ENCODE data around the gene NCK2.

Gene NCK2

DNA sequence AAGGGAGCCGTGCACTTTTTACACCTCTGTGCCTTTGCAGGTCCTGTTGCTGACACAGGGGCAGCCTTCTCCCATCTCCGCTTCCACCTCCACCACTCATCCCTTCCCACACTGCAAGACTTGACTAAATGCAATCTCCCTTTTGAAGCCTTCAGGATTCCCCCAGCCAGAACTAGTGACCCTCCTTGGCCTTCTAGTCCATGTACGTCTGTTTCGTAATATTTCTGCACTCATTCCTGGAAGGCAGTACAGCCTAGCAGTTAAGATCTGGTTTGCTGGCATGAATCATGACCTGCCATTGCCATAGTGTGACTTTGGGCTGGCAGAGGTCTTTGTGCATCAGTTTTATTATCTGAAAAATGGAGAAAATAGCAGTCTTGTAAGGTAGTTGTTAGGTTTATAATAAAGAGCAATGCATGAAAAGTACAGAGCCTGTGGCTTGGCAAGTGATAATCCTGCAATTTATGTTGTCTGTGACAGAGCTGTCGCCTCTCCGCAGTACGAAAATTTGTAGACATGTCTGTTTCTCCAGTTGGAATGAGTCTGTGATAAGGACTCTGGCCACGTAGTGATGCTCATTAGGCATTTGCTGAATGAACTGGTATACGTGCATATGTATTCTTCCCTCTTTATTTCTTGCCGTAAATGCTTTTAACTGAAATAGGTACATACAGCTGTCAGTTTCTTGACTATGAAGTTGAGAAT, 36.7 kb downstream of the NCK2 start:
- no peaks in the 10 kb centered on the region for H3K36me3 ChIP-seq (ENCODE audit: insufficient read depth, low read length)
- H3K27ac ChIP-seq (ENCODE audit: low read depth, low read length) = no peak overlapping the region
- H3K9ac ChIP-seq (ENCODE audit: low read length) = no peak overlapping the region
- H3K9me3 ChIP-seq (ENCODE audit: low read length) = no peaks in the 10 kb centered on the region
- H3K4me3 ChIP-seq (ENCODE audit: low read depth in 1 of 2, low read length in 2 of 2) = no peak overlapping the region
- peaks cover 9% of the 10 kb centered on the region for H3K4me1 ChIP-seq (ENCODE audit: insufficient read depth, low read length)
- no peaks in the 10 kb centered on the region for H3K27me3 ChIP-seq (ENCODE audit: control insufficient read depth in 1 of 2, insufficient read depth in 2 of 2, low read length in 2 of 2)

DNA sequence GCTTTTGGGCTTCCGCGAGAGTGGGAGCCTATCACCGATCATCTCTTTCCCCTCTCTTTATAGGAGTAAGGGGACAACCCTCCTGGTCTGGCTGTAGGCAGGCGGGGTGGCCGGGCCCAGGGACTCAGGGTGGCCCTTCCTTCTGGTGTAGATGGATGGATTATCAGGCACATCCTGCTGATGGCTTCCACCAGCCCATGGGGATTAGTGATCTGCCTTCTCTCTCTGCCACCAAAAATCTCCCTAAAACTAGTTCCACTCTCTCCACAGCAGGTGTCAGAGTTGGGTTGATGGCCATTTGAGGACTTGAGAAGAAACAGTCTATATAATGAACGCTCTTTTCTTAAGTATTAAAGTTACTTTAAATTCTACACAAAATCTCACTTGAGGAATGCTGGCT, 37.4 kb downstream of the NCK2 start:
- Histone ChIP-seq H3K27me3 (ENCODE audit: control insufficient read depth in 1 of 2, insufficient read depth in 2 of 2, low read length in 2 of 2) (no peaks in the 10 kb centered on the region), H3K9ac (ENCODE audit: low read length) (no peak overlapping the region), H3K4me1 (ENCODE audit: insufficient read depth, low read length) (peaks cover 5% of the 10 kb centered on the region)

DNA sequence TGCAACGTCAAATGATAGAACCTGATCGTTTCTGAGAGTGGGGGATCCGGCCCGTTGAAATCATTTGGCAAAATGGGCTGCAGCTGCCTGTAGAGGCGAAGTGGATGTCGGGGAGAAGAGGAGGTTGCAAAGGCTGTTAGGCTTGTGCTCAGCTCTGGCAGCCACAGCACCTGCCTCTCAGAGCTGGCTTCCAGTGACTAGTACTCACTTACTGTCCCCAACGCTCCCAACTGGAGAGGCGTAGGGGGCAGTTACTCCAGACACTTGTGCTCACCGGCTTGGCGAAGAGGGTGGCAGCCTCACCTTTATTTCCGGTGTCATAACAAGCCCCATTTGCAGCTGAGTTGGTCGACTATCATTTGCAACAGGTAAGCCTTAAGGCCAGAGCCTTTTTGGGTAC, 37.9 kb downstream of the NCK2 start:
- Histone ChIP-seq H3K9me3 (ENCODE audit: low read length) (no peaks in the 10 kb centered on the region), H3K27ac (ENCODE audit: low read depth, low read length) (no peak overlapping the region), H3K36me3 (ENCODE audit: insufficient read depth, low read length) (no peaks in the 10 kb centered on the region), H3K9ac (ENCODE audit: low read length) (no peak overlapping the region), H3K4me1 (ENCODE audit: insufficient read depth, low read length) (peaks cover 8% of the 10 kb centered on the region), H3K27me3 (ENCODE audit: control insufficient read depth in 1 of 2, insufficient read depth in 2 of 2, low read length in 2 of 2) (no peaks in the 10 kb centered on the region), H3K4me3 (ENCODE audit: low read depth in 1 of 2, low read length in 2 of 2) (no peak overlapping the region)

More for the DNA sequence above, 37.4 kb downstream of the NCK2 start:
- Histone ChIP-seq H3K4me3 (ENCODE audit: low read depth in 1 of 2, low read length in 2 of 2) (no peak overlapping the region), H3K36me3 (ENCODE audit: insufficient read depth, low read length) (no peaks in the 10 kb centered on the region), H3K9me3 (ENCODE audit: low read length) (no peaks in the 10 kb centered on the region), H3K27ac (ENCODE audit: low read depth, low read length) (no peak overlapping the region)

DNA sequence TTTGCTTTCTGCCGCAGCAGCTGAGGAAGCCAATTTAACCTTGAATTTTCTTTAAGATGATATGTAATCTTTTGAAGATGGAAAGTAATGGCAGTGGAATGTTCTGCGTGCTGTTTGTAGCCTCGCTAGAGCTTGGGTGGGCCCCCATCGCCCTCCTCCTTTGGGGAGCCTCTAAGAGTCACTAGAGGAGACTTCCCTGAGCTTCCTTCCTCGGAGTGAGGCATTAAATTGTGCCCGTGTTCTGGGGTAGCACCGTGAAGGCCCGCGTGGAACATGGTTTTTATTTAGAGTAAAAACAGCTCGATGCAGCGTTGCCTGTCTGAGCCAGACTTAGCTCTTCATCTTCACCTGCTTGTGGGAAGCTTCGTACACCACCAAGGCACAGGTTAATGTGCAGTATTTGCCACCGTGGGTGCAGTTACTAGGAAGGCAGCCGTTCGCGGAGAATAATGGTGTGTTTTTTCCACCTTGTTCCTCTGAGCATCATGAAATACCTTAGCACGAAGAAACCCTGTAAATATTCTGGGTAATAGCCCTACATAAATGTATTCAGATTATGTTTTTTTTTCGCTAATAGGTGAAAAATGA, 38.5 kb downstream of the NCK2 start:
- H3K9ac ChIP-seq (ENCODE audit: low read length) = no peak overlapping the region
- H3K9me3 ChIP-seq (ENCODE audit: low read length) = no peaks in the 10 kb centered on the region
- H3K36me3 ChIP-seq (ENCODE audit: insufficient read depth, low read length) = no peaks in the 10 kb centered on the region
- H3K27ac ChIP-seq (ENCODE audit: low read depth, low read length) = no peak overlapping the region
- peaks cover 12% of the 10 kb centered on the region for H3K4me1 ChIP-seq (ENCODE audit: insufficient read depth, low read length)
- no peaks in the 10 kb centered on the region for H3K27me3 ChIP-seq (ENCODE audit: control insufficient read depth in 1 of 2, insufficient read depth in 2 of 2, low read length in 2 of 2)
- no peak overlapping the region for H3K4me3 ChIP-seq (ENCODE audit: low read depth in 1 of 2, low read length in 2 of 2)

DNA sequence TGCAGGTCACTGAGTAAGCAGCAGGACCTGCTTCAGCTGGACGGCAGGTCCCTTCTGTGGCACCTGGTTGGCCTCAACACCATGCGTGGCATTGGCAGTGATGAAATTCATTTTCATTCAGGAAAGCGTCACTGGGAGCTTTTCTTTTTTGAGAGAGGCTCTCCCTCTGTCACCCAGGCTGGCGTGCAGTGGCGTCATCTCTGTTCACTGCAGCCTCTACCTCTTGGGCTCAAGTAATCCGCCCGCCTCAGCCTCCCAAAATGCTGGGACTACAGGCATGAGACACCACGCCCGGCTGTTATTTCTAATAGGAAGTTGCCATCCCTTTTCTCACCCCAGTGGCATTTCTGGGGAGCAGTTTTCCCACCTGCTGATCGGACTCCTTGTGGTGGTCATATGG, 39.3 kb downstream of the NCK2 start:
- no peak overlapping the region for H3K4me3 ChIP-seq (ENCODE audit: low read depth in 1 of 2, low read length in 2 of 2)
- H3K27ac ChIP-seq (ENCODE audit: low read depth, low read length) = no peak overlapping the region
- peaks cover 12% of the 10 kb centered on the region for H3K4me1 ChIP-seq (ENCODE audit: insufficient read depth, low read length)
- H3K36me3 ChIP-seq (ENCODE audit: insufficient read depth, low read length) = no peaks in the 10 kb centered on the region
- no peaks in the 10 kb centered on the region for H3K27me3 ChIP-seq (ENCODE audit: control insufficient read depth in 1 of 2, insufficient read depth in 2 of 2, low read length in 2 of 2)
- no peak overlapping the region for H3K9ac ChIP-seq (ENCODE audit: low read length)
- H3K9me3 ChIP-seq (ENCODE audit: low read length) = no peaks in the 10 kb centered on the region

DNA sequence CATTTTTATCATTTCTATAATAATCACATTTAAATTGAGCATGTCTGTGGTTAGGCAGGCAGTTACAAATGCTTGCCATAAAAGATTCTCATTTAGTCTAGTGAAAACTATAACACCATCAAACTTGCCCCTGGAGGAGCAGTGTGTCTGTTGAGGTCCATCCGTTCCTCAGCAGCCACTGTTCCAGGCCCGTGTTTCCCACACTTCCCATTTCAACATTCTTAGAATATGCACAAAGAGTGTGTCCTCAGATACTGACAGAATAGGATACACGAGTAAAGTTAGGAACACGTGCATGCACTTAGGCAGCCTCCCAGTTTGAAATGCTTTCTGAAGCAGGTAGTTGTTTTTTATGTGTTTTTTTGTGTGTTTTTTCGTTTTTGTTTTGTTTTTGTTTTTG, 39.9 kb downstream of the NCK2 start:
- no peak overlapping the region for H3K4me3 ChIP-seq (ENCODE audit: low read depth in 1 of 2, low read length in 2 of 2)

DNA sequence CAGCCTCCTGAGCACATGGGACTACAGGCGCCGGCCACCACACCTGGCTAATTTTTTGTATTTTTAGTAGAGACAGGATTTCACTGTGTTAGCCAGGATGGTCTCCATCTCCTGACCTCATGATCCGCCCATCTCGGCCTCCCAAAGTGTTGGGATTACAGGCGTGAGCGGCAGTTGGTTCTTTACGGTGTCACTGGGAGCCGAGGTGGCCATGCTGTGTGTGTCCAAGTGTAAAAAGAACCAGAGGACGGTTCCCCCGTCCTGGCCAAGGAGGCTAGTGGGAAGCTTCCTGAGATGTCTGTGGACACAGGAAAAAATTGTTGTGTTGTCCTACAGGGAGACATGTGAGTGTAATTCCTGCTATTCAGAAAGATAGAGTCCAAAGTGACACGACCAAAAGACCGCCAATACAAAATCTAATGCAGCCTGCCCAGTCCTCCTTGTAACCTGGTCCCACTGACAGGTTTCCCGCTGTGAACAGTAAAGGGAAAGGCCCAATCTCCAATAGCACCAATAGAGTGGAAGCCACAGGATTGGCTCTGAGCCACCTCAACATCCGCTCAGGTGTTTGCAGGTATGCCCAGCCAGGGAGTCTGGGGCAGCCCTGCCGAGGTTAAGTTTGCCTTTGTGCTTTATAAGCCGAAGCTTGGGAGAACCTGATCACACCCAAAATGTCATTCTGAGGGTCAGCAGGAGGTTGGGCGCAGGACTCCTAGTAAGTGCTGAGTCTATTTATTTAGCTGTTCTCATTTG, 40.6 kb downstream of the NCK2 start:
- Histone ChIP-seq H3K27ac (ENCODE audit: low read depth, low read length) (no peak overlapping the region), H3K4me1 (ENCODE audit: insufficient read depth, low read length) (peaks cover 25% of the 10 kb centered on the region), H3K9ac (ENCODE audit: low read length) (no peak overlapping the region), H3K36me3 (ENCODE audit: insufficient read depth, low read length) (no peaks in the 10 kb centered on the region), H3K9me3 (ENCODE audit: low read length) (no peaks in the 10 kb centered on the region), H3K4me3 (ENCODE audit: low read depth in 1 of 2, low read length in 2 of 2) (no peak overlapping the region), H3K27me3 (ENCODE audit: control insufficient read depth in 1 of 2, insufficient read depth in 2 of 2, low read length in 2 of 2) (no peaks in the 10 kb centered on the region)

More for the DNA sequence above, 39.9 kb downstream of the NCK2 start:
- H3K27ac ChIP-seq (ENCODE audit: low read depth, low read length) = no peak overlapping the region
- no peaks in the 10 kb centered on the region for H3K36me3 ChIP-seq (ENCODE audit: insufficient read depth, low read length)
- H3K9ac ChIP-seq (ENCODE audit: low read length) = no peak overlapping the region
- H3K9me3 ChIP-seq (ENCODE audit: low read length) = no peaks in the 10 kb centered on the region
- H3K4me1 ChIP-seq (ENCODE audit: insufficient read depth, low read length) = peaks cover 18% of the 10 kb centered on the region
- H3K27me3 ChIP-seq (ENCODE audit: control insufficient read depth in 1 of 2, insufficient read depth in 2 of 2, low read length in 2 of 2) = no peaks in the 10 kb centered on the region

DNA sequence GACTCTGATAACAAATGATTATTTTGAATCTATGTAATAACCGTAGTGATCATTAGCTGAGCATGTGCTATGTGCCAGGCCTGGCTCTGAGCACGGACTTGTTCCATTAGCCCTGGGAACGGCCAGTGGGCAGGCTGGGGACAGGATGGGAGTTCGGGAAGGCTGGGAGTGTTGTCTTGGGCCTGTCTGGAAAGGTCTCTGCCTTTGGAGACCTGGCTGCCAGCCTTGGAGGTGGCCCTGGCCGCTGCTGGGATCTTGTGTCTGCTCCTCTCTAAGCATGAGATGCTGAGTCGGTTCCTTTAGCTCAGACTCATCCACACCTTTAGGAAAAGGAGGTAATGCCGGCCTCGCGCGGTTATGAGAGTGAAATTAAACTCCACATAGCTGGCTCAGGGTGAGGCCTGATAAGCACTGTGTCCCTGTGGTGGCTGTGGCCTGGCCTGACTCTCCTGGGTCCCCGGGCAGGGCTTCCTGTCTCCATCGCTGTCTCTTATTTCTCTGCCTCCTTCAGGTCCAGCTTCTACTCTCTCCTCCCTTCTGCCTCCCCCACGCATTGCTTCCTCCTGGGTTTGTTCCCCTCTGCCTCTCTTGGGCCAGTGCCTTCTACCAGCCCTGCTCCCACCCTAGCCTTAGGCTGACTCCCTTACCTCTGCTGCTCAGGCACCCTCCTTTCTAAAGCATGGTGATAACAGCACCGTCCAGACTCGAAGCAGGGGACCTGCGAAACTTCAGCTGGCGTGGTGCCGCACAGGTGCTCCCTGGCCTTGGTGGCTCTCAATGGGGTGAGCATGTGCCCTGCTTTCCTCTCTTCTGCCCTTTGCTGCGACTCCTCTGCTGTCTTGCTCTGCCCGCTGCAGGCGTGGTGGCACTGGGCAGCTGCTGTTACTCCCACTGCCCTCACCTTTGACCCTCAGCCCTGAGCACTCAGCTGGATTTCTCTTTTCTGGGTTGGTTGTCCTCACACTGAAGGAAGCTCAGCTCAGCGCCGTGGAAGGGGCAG, 41.8 kb downstream of the NCK2 start:
- Histone ChIP-seq H3K9me3 (ENCODE audit: low read length) (no peaks in the 10 kb centered on the region), H3K4me3 (ENCODE audit: low read depth in 1 of 2, low read length in 2 of 2) (no peak overlapping the region), H3K27me3 (ENCODE audit: control insufficient read depth in 1 of 2, insufficient read depth in 2 of 2, low read length in 2 of 2) (no peaks in the 10 kb centered on the region), H3K27ac (ENCODE audit: low read depth, low read length) (no peak overlapping the region), H3K4me1 (ENCODE audit: insufficient read depth, low read length) (peaks cover 30% of the 10 kb centered on the region), H3K9ac (ENCODE audit: low read length) (no peak overlapping the region), H3K36me3 (ENCODE audit: insufficient read depth, low read length) (no peaks in the 10 kb centered on the region)

DNA sequence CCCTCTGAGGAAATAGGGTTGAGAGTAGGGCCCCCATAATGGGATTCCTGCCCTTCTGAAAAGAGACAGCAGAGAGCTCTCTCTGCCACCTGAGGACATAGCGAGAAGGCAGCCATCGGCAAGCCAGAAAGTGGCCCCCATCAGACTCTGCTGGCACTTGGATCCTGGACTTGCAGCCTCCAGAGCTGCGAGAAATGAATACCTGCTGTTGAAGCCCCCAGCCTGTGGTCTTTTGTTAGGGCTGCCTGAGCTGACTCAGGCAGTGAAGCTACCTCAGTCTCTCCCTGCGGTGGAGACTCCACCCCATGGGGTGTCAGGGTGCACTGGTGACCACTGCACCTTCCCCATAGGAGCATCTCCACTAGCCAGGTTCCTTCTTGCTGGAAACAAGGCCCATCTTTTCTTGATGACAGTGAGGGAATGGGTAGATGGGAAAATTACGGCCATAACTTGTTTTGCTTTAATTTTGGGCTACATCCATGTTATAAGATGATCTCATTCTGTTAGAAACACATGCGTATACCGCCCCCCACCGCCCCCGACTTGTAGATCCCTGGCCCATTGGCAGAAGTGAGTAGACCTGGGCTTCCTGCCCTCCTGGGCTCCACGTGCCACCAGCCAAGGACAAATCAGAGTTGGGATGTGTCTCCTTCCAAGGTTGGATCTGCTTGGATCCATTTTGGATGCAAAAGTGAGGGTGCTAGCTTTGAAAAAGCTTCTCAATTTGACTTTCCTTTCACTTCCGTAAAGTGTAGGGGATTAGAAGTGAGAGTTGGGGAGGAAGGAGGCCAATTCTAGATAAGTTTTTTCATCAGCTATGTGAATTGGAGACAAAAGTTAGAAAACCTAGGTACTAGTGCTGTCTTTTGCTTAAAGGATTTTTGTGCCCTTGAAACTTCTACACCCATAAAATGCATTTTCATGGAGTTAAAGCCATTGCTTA, 42.9 kb downstream of the NCK2 start:
- no peaks in the 10 kb centered on the region for H3K9me3 ChIP-seq (ENCODE audit: low read length)
- H3K4me1 ChIP-seq (ENCODE audit: insufficient read depth, low read length) = peaks cover 27% of the 10 kb centered on the region
- no peak overlapping the region for H3K4me3 ChIP-seq (ENCODE audit: low read depth in 1 of 2, low read length in 2 of 2)
- no peaks in the 10 kb centered on the region for H3K27me3 ChIP-seq (ENCODE audit: control insufficient read depth in 1 of 2, insufficient read depth in 2 of 2, low read length in 2 of 2)
- no peak overlapping the region for H3K9ac ChIP-seq (ENCODE audit: low read length)
- H3K36me3 ChIP-seq (ENCODE audit: insufficient read depth, low read length) = no peaks in the 10 kb centered on the region
- no peak overlapping the region for H3K27ac ChIP-seq (ENCODE audit: low read depth, low read length)

DNA sequence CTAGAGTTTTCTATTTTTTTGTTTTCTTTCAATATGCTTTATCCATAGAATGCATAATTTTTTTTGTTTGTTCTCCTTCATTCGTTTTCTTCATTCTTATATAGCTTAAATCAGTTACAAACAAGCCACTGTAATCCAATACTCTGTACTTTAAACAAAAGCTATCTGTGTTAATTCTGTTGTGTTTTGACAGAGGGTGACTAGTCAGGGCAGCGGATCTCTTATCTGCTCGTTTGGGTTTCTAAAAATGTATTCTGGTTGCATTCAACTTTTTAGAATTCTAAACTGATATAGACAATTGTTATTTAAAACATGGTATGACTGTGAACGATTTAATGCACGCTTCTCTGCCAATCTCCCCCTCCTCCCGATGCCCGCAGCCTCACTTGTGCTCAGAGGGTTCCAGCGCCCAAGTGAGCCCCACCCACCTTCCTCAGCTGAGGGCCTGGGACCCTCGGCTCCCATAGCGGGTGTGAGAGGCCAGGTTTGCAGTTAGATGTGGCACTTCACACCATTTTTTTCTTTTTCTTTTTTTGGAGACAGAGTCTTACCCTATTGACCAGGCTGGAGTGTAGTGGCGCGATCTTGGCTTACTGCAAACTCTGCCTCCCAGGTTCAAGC, 44.1 kb downstream of the NCK2 start:
- Histone ChIP-seq H3K27me3 (ENCODE audit: control insufficient read depth in 1 of 2, insufficient read depth in 2 of 2, low read length in 2 of 2) (no peaks in the 10 kb centered on the region), H3K4me3 (ENCODE audit: low read depth in 1 of 2, low read length in 2 of 2) (no peak overlapping the region), H3K36me3 (ENCODE audit: insufficient read depth, low read length) (no peaks in the 10 kb centered on the region), H3K27ac (ENCODE audit: low read depth, low read length) (no peak overlapping the region), H3K9me3 (ENCODE audit: low read length) (no peaks in the 10 kb centered on the region), H3K9ac (ENCODE audit: low read length) (no peak overlapping the region), H3K4me1 (ENCODE audit: insufficient read depth, low read length) (peaks cover 25% of the 10 kb centered on the region)

Measured in muscle layer of colon (tissue), 2 donors.